WTC11 (cell line): ENCODE data around the gene KRTAP20-4.

ENCODE experiments used
- CTCF ChIP-seq: fragments of 200-600 bp; IDR thresholded peaks from 2 replicates; pipeline ENCODE4 v1.8.0; 2022; ENCODE audit warnings: antibody characterized with exemption
- E2F4 ChIP-seq: sonication (generic); formaldehyde crosslinking; IDR thresholded peaks from 2 replicates; pipeline ENCODE4 v1.8.1; 2022; ENCODE audit warnings: low read depth, mild to moderate bottlenecking, moderate library complexity, missing genetic modification reagents, borderline replicate concordance
- ESRRA ChIP-seq: sonication (generic); formaldehyde crosslinking; IDR thresholded peaks from 2 replicates; pipeline ENCODE4 v1.8.1; 2022; ENCODE audit warnings: mild to moderate bottlenecking, missing genetic modification reagents, borderline replicate concordance
- FOXJ3 ChIP-seq: sonication (generic); formaldehyde crosslinking; IDR thresholded peaks from 2 replicates; pipeline ENCODE4 v1.9.0; 2021; ENCODE audit warnings: missing genetic modification reagents, mild to moderate bottlenecking, borderline replicate concordance
- MLX ChIP-seq: sonication (generic); formaldehyde crosslinking; IDR thresholded peaks from 2 replicates; pipeline ENCODE4 v1.8.1; 2023; ENCODE audit warnings: mild to moderate bottlenecking, missing genetic modification reagents, moderate library complexity
- NR3C1 ChIP-seq: sonication (generic); formaldehyde crosslinking; conservative IDR thresholded peaks from 2 replicates; pipeline ENCODE4 v1.8.1; 2023; ENCODE audit warnings: low read depth, mild to moderate bottlenecking, missing genetic modification reagents
- TEAD4 ChIP-seq: sonication (generic); formaldehyde crosslinking; IDR thresholded peaks from 2 replicates; pipeline ENCODE4 v1.8.0; 2022; ENCODE audit warnings: mild to moderate bottlenecking, missing genetic modification reagents
- TF ChIP-seq, protein P1 (sequence below): sonication (generic); formaldehyde crosslinking; IDR thresholded peaks from 2 replicates; pipeline ENCODE4 v1.8.1; 2023; ENCODE audit warnings: mild to moderate bottlenecking, missing genetic modification reagents

- TF ChIP-seq CTCF (no peak), TEAD4 (CRISPR knock-in tag) (no peak), MLX (no peak), E2F4 (CRISPR knock-in tag) (no peak), FOXJ3 (CRISPR knock-in tag) (no peak), ESRRA (no peak), NR3C1 (CRISPR knock-in tag) (no peak)
- TF ChIP-seq, protein P1, sequence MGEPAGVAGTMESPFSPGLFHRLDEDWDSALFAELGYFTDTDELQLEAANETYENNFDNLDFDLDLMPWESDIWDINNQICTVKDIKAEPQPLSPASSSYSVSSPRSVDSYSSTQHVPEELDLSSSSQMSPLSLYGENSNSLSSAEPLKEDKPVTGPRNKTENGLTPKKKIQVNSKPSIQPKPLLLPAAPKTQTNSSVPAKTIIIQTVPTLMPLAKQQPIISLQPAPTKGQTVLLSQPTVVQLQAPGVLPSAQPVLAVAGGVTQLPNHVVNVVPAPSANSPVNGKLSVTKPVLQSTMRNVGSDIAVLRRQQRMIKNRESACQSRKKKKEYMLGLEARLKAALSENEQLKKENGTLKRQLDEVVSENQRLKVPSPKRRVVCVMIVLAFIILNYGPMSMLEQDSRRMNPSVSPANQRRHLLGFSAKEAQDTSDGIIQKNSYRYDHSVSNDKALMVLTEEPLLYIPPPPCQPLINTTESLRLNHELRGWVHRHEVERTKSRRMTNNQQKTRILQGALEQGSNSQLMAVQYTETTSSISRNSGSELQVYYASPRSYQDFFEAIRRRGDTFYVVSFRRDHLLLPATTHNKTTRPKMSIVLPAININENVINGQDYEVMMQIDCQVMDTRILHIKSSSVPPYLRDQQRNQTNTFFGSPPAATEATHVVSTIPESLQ (CRISPR knock-in tag) = no peak
These were observed 21.6 kb upstream of the KRTAP20-4 start, which contains the start of gene KRTAP6-2 for GRCh38 chr21:30598802-30599201.
